PFSK-1 (cell line): ENCODE measurements around the gene ORC4.

ENCODE experiments used
- POLR2AphosphoS5 ChIP-seq: IDR thresholded peaks from 2 replicates; pipeline ENCODE4 v1.6.1; 2012; ENCODE audit warnings: low read depth, mild to moderate bottlenecking, control low read depth, low read length, moderate library complexity
- REST ChIP-seq, 2 experiments: IDR thresholded peaks; 2 replicates each; pipeline versions ENCODE4 v1.6.1 to v1.8.0; 2011 to 2012; ENCODE audit warnings: low read depth in 2 of 2, low read length in 2 of 2, control low read depth in 1 of 2, inconsistent platforms in 1 of 2, mild to moderate bottlenecking in 1 of 2, moderate library complexity in 1 of 2; ENCODE audit not compliant: insufficient read depth in 1 of 2
- TAF1 ChIP-seq: IDR thresholded peaks from 2 replicates; pipeline ENCODE4 v1.6.1; 2012; ENCODE audit warnings: low read length, control low read depth, borderline replicate concordance; ENCODE audit not compliant: insufficient read depth

- TF ChIP-seq POLR2AphosphoS5 (no peak), REST (IDR thresholded peaks at IDR 0.05; ENCODE audit: insufficient read depth in 1 of 2, low read depth in 2 of 2, low read length in 2 of 2) (no peak), TAF1 (no peak)
These were observed 94.7 kb downstream of the ORC4 start for GRCh38 chr2:147925886-147926285.
